ENCODE measurements around the gene VPS54. TPM values are rescaled to one million over a fixed set of nuclear protein-coding genes. Genes with fewer than 3 reads are reported as not detected.

VPS54 gene
- total RNA-seq (ENCODE audit: unreplicated experiment) = 18.7 TPM
- long read RNA-seq, partial matches to known transcripts = 3 of 4 reads
- long read RNA-seq, other reads (novel, unspliced or antisense) = 1 of 4 reads

- H3K36me3 Mint-ChIP-seq (ENCODE audit: unreplicated experiment) = no peaks in the 10 kb centered on the region
- TF ChIP-seq CTCF (IDR thresholded peaks at IDR 0.05; ENCODE audit: partially characterized antibody, unreplicated experiment) = no peak
- DNase-seq = peak; percentile 73
- H3K4me1 Mint-ChIP-seq (ENCODE audit: low read depth, unreplicated experiment) = peaks cover 7% of the 10 kb centered on the region
- peak within 1 kb of the TSS; percentile 99 for H3K4me3 Mint-ChIP-seq (ENCODE audit: unreplicated experiment)
- H3K27me3 Mint-ChIP-seq (ENCODE audit: unreplicated experiment) = peaks cover 7% of the 10 kb centered on the region
- H3K27ac Mint-ChIP-seq (ENCODE audit: unreplicated experiment) = peak within 1 kb of the TSS; percentile 99
- H3K9me3 Mint-ChIP-seq (ENCODE audit: unreplicated experiment) = peaks cover 11% of the 10 kb centered on the region
Observed at GRCh38 chr2:64019083-64019974, at the start of gene VPS54. VPS54 (minus strand) TSS chr2:64019428; CDS start chr2:63983999, 35,429 bp downstream.

GRCh38 chr2:64067326-64067725 lies 48.1 kb upstream of the VPS54 start:
- Mint-ChIP-seq H3K27ac (ENCODE audit: unreplicated experiment) (no peak overlapping the region), H3K4me1 (ENCODE audit: low read depth, unreplicated experiment) (no peaks in the 10 kb centered on the region), H3K27me3 (ENCODE audit: unreplicated experiment) (no peaks in the 10 kb centered on the region), H3K9me3 (ENCODE audit: unreplicated experiment) (peaks cover 2% of the 10 kb centered on the region), H3K36me3 (ENCODE audit: unreplicated experiment) (no peaks in the 10 kb centered on the region), H3K4me3 (ENCODE audit: unreplicated experiment) (no peak overlapping the region)
- TF ChIP-seq CTCF (IDR thresholded peaks at IDR 0.05; ENCODE audit: partially characterized antibody, unreplicated experiment) = no peak
- no peak for DNase-seq

GRCh38 chr2:64065516-64065915 lies 46.3 kb upstream of the VPS54 start:
- H3K27ac Mint-ChIP-seq (ENCODE audit: unreplicated experiment) = no peak overlapping the region
- no peak for TF ChIP-seq CTCF (IDR thresholded peaks at IDR 0.05; ENCODE audit: partially characterized antibody, unreplicated experiment)

GRCh38 chr2:64063924-64064331 lies 44.7 kb upstream of the VPS54 start:
- H3K36me3 Mint-ChIP-seq (ENCODE audit: unreplicated experiment) = no peaks in the 10 kb centered on the region
- H3K4me1 Mint-ChIP-seq (ENCODE audit: low read depth, unreplicated experiment) = no peaks in the 10 kb centered on the region
- peak overlapping the region; percentile 17 for H3K27ac Mint-ChIP-seq (ENCODE audit: unreplicated experiment)
- peaks cover 2% of the 10 kb centered on the region for H3K9me3 Mint-ChIP-seq (ENCODE audit: unreplicated experiment)
- no peak overlapping the region for H3K4me3 Mint-ChIP-seq (ENCODE audit: unreplicated experiment)
- TF ChIP-seq CTCF (IDR thresholded peaks at IDR 0.05; ENCODE audit: partially characterized antibody, unreplicated experiment) = no peak
- no peak for DNase-seq
- no peaks in the 10 kb centered on the region for H3K27me3 Mint-ChIP-seq (ENCODE audit: unreplicated experiment)

More at GRCh38 chr2:64065516-64065915, 46.3 kb upstream of the VPS54 start:
- H3K4me1 Mint-ChIP-seq (ENCODE audit: low read depth, unreplicated experiment) = no peaks in the 10 kb centered on the region
- DNase-seq = no peak
- H3K27me3 Mint-ChIP-seq (ENCODE audit: unreplicated experiment) = no peaks in the 10 kb centered on the region
- H3K4me3 Mint-ChIP-seq (ENCODE audit: unreplicated experiment) = no peak overlapping the region
- H3K9me3 Mint-ChIP-seq (ENCODE audit: unreplicated experiment) = peaks cover 2% of the 10 kb centered on the region
- H3K36me3 Mint-ChIP-seq (ENCODE audit: unreplicated experiment) = no peaks in the 10 kb centered on the region

- no peaks in the 10 kb centered on the region for H3K36me3 Mint-ChIP-seq (ENCODE audit: unreplicated experiment)
- H3K27me3 Mint-ChIP-seq (ENCODE audit: unreplicated experiment) = no peaks in the 10 kb centered on the region
- TF ChIP-seq CTCF (IDR thresholded peaks at IDR 0.05; ENCODE audit: partially characterized antibody, unreplicated experiment) = no peak
- no peaks in the 10 kb centered on the region for H3K4me1 Mint-ChIP-seq (ENCODE audit: low read depth, unreplicated experiment)
- no peak overlapping the region for H3K27ac Mint-ChIP-seq (ENCODE audit: unreplicated experiment)
- no peak overlapping the region for H3K4me3 Mint-ChIP-seq (ENCODE audit: unreplicated experiment)
- H3K9me3 Mint-ChIP-seq (ENCODE audit: unreplicated experiment) = peaks cover 2% of the 10 kb centered on the region
- no peak for DNase-seq
Observed at GRCh38 chr2:64063454-64063853, 44.2 kb upstream of the VPS54 start.
